Esophagus squamous epithelium (tissue), 5 donors: ENCODE measurements around the gene CABLES1. TPM values are rescaled to one million over a fixed set of nuclear protein-coding genes. Genes with fewer than 3 reads are reported as not detected.

Source experiments
- DNase-seq: peaks from one replicate; lab custom pipeline; 2025; lab: John Stamatoyannopoulos, UW
- H3K27ac ChIP-seq, 4 donors: fragments of 200-600 bp; sonication (generic); one replicate each; pipeline ENCODE4 v1.5.1; 2016 to 2019; ENCODE audit warnings: mild to moderate bottlenecking in 1 of 4
- H3K27me3 ChIP-seq, 4 donors: fragments of 200-600 bp; sonication (generic); 1 replicate in 3 of 4; 2 replicates in 1 of 4; pipeline versions ENCODE4 v1.5.1 to v1.6.0; 2017 to 2021; ENCODE audit warnings: antibody characterized with exemption in 1 of 4
- H3K36me3 ChIP-seq, 3 donors: fragments of 200-600 bp; sonication (generic); one replicate each; pipeline ENCODE4 v1.5.1; 2016 to 2019
- H3K4me1 ChIP-seq, 3 donors: fragments of 200-600 bp; sonication (generic); one replicate each; pipeline ENCODE4 v1.5.1; 2017 to 2019
- H3K4me3 ChIP-seq, 4 donors: fragments of 200-600 bp; sonication (generic); 1 replicate in 3 of 4; 2 replicates in 1 of 4; pipeline ENCODE4 v1.5.1; 2016 to 2019; ENCODE audit warnings: mild to moderate bottlenecking in 2 of 4, moderate library complexity in 1 of 4
- H3K9me3 ChIP-seq, 3 donors: fragments of 200-600 bp; sonication (generic); one replicate each; pipeline ENCODE4 v1.5.1; 2016 to 2019
- CTCF ChIP-seq, 6 experiments: fragments of 450-650 bp in 4 of 6; fragments of 200-600 bp in 2 of 6; sonication (generic) in 2 of 6; IDR thresholded peaks; one replicate each; pipeline ENCODE4 v1.5.1; 2016 to 2019; ENCODE audit warnings: antibody characterized with exemption in 6 of 6, mild to moderate bottlenecking in 4 of 6, moderate library complexity in 4 of 6
- POLR2A ChIP-seq, 4 donors: fragments of 450-650 bp; IDR thresholded peaks; one replicate each; pipeline ENCODE4 v1.6.1; 2017; ENCODE audit warnings: antibody characterized with exemption in 4 of 4, mild to moderate bottlenecking in 4 of 4, moderate library complexity in 3 of 4
- WGBS, 2 donors: methylation state at CpG; one replicate each; pipeline ENCODE4 v1.1.5; 2018; 5-methylcytosine and 5-hydroxymethylcytosine counted together
- intact Hi-C: fragments of 100-400 bp; cut with DNase I; formaldehyde crosslinking; loops from one replicate; pipeline ENCODE4 v1.15.0; 2022
- total RNA-seq, 4 donors: library from RNA; depleted of rRNA; stranded (reverse); fragments of >200 nt; gene quantifications; one replicate each; pipeline ENCODE4 v1.1.0, GENCODE V29; 2016
- donor health status: DM: yes; HTN: yes; CAD: no.

CABLES1 gene
- total RNA-seq, 4 donors from 2014 or later: 4.4 to 9.9 (median 8.5) TPM

- Histone ChIP-seq H3K4me1 (peaks cover 3 to 41% (median 27%) of the 10 kb centered on the region in 3 donors), H3K27ac (no peak overlapping the region), H3K36me3 (no peaks in the 10 kb centered on the region), H3K4me3 (no peak overlapping the region), H3K27me3 (no peaks in the 10 kb centered on the region), H3K9me3 (peaks cover 0 to 15% (median 0%) of the 10 kb centered on the region in 3 donors)
- DNase-seq: no peak
- intact Hi-C loops: no loop called here
- TF ChIP-seq POLR2A (IDR thresholded peaks at IDR 0.05): no peak
- TF ChIP-seq CTCF (IDR thresholded peaks at IDR 0.05): no peak
These were observed 142.1 kb downstream of the CABLES1 start for GRCh38 chr18:23277399-23277798.

GRCh38 chr18:23279931-23280330, 144.6 kb downstream of the CABLES1 start:
- Histone ChIP-seq H3K9me3 (peaks cover 0 to 15% (median 0%) of the 10 kb centered on the region in 3 donors), H3K4me1 (peaks cover 5 to 48% (median 31%) of the 10 kb centered on the region in 3 donors), H3K4me3 (no peak overlapping the region), H3K36me3 (no peaks in the 10 kb centered on the region), H3K27me3 (no peaks in the 10 kb centered on the region), H3K27ac (no peak overlapping the region)
- DNase-seq: no peak
- 78 to 81% methylated on average over 10 to 12 of the region's 12 CpGs for WGBS, 2 donors
- intact Hi-C loops: no loop called here
- no peak for TF ChIP-seq POLR2A (IDR thresholded peaks at IDR 0.05)

- TF ChIP-seq CTCF (IDR thresholded peaks at IDR 0.05) (no peak), POLR2A (IDR thresholded peaks at IDR 0.05) (no peak)
- H3K4me3 ChIP-seq: no peak overlapping the region
- intact Hi-C loops: no loop called here
- H3K36me3 ChIP-seq: no peaks in the 10 kb centered on the region
- H3K27ac ChIP-seq: peak overlapping the region in 2 of 4 donors; percentile 14 to 60
- peaks cover 0 to 15% (median 0%) of the 10 kb centered on the region in 3 donors for H3K9me3 ChIP-seq
- 76 to 100% methylated on average over 1 to 4 of the region's 5 CpGs for WGBS, 2 donors
- no peak for DNase-seq
- no peaks in the 10 kb centered on the region for H3K27me3 ChIP-seq
- H3K4me1 ChIP-seq: peaks cover 5 to 41% (median 31%) of the 10 kb centered on the region in 3 donors
These were observed 145.6 kb downstream of the CABLES1 start for GRCh38 chr18:23280844-23281243.

DNA sequence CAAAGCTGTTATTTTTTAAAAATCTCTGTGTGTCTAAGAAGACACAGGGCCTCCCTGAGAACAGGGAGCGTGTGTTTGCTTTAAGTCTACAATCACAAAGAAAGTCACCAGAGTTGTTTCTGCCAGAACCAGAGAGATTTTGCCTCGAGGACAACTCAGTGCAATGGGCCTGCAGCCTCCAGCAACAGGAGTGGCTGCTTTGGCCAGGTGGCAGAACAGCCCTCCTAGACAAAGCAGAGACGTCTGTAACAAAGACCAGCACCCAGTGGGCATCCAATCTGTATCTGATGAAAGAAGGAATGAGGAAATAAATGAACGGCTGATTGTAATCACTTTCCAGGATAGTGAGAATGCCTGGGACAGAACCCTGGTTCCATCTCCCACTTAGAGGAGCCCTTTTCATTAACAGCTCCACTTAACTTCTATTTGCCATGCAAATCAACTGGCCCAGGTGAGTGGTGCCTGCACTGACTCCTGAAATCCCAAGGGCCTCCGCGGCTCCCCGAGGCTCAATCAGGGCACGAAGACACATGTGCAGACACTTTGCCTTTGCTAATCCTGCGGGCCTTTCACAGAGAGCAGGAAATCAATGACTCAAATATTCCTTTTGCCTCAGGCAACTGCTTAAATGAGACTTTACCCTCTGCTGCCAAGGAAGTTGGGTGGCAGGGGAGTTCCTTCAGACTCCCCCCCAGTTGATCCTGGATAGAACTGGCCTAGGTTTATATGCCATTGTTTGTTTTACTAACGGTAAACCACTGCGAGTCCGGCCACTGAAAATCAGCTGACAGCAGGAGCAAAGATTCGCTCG, 146.5 kb downstream of the CABLES1 start:
- peak overlapping the region; percentile 42 to 60 (median 54) for H3K27ac ChIP-seq
- intact Hi-C loops: no loop called here
- H3K36me3 ChIP-seq: no peaks in the 10 kb centered on the region
- 50 to 60% methylated on average over 3 to 13 of the region's 14 CpGs for WGBS, 2 donors
- DNase-seq: no peak
- H3K9me3 ChIP-seq: peaks cover 0 to 13% (median 0%) of the 10 kb centered on the region in 3 donors
- no peaks in the 10 kb centered on the region for H3K27me3 ChIP-seq
- H3K4me3 ChIP-seq: no peak overlapping the region
- H3K4me1 ChIP-seq: peaks cover 5 to 36% (median 25%) of the 10 kb centered on the region in 3 donors
- no peak for TF ChIP-seq POLR2A (IDR thresholded peaks at IDR 0.05)
- TF ChIP-seq CTCF (IDR thresholded peaks at IDR 0.05): no peak

DNA sequence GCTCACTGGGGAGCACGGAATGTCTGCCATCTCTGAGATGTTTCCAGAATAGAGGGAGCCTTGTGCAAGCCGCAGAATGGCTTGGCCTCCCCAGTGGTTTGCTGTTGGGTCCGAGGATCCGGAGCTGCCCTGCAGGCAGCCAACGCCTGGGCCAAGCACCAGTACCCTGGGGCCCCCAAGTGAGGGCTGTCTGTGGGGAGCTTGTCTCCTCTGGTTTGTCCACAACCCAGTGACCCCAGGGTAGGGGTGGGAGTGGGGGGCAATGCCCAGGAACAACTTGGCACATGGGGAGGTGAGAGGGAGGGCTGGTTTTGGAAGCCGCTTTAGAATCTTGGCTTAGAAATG, 147.1 kb downstream of the CABLES1 start:
- peak overlapping the region in 3 of 4 donors; percentile 31 to 60 (median 42) for H3K27ac ChIP-seq
- intact Hi-C loops: no loop called here
- H3K4me1 ChIP-seq: peaks cover 5 to 34% (median 24%) of the 10 kb centered on the region in 3 donors
- H3K27me3 ChIP-seq: no peaks in the 10 kb centered on the region
- no peak for DNase-seq
- H3K9me3 ChIP-seq: peaks cover 0 to 7% (median 0%) of the 10 kb centered on the region in 3 donors
- WGBS, 2 donors: 17 to 35% methylated on average over 1 to 6 of the region's 6 CpGs
- no peaks in the 10 kb centered on the region for H3K36me3 ChIP-seq
- no peak overlapping the region for H3K4me3 ChIP-seq
- TF ChIP-seq CTCF (IDR thresholded peaks at IDR 0.05): no peak
- no peak for TF ChIP-seq POLR2A (IDR thresholded peaks at IDR 0.05)
